Neural crest cell (in vitro differentiated cells): ENCODE data around the gene AUP1. TPM values are rescaled to one million over a fixed set of nuclear protein-coding genes. Genes with fewer than 3 reads are reported as not detected.

Experiments used
- DNase-seq: peaks from one replicate; pipeline ENCODE4 v3.0.0; 2021; ENCODE audit warnings: low read depth, mixed read lengths, low spot score
- H3K27ac Mint-ChIP-seq: one replicate; pipeline ENCODE4 v1.8.0; 2021; ENCODE audit warnings: mild to moderate bottlenecking, mixed read lengths; ENCODE audit not compliant: unreplicated experiment
- H3K27me3 Mint-ChIP-seq: 2 replicates; pipeline ENCODE4 v1.8.0; 2021; ENCODE audit warnings: low read depth, mild to moderate bottlenecking, mixed read lengths
- H3K36me3 Mint-ChIP-seq: 2 replicates; pipeline ENCODE4 v1.8.0; 2021; ENCODE audit warnings: low read depth, mild to moderate bottlenecking, mixed read lengths
- H3K4me1 Mint-ChIP-seq: 2 replicates; pipeline ENCODE4 v1.8.0; 2021; ENCODE audit warnings: mixed read lengths
- H3K4me3 Mint-ChIP-seq: one replicate; pipeline ENCODE4 v1.8.0; 2021; ENCODE audit warnings: mild to moderate bottlenecking, mixed read lengths
- H3K9me3 Mint-ChIP-seq: 2 replicates; pipeline ENCODE4 v1.8.0; 2021; ENCODE audit warnings: mixed read lengths
- total RNA-seq: library from RNA; stranded (reverse); gene quantifications from 2 replicates; pipeline ENCODE4 v1.2.1, GENCODE V29; 2021
- TF ChIP-seq, protein P1 (sequence below): fragments of 200-600 bp; sonication (generic); conservative IDR thresholded peaks from 2 replicates; pipeline ENCODE4 v1.5.0; 2021; ENCODE audit warnings: antibody characterized with exemption, mild to moderate bottlenecking

AUP1 gene
- total RNA-seq, 1 donor from 2014 or later, result 113 TPM

DNA sequence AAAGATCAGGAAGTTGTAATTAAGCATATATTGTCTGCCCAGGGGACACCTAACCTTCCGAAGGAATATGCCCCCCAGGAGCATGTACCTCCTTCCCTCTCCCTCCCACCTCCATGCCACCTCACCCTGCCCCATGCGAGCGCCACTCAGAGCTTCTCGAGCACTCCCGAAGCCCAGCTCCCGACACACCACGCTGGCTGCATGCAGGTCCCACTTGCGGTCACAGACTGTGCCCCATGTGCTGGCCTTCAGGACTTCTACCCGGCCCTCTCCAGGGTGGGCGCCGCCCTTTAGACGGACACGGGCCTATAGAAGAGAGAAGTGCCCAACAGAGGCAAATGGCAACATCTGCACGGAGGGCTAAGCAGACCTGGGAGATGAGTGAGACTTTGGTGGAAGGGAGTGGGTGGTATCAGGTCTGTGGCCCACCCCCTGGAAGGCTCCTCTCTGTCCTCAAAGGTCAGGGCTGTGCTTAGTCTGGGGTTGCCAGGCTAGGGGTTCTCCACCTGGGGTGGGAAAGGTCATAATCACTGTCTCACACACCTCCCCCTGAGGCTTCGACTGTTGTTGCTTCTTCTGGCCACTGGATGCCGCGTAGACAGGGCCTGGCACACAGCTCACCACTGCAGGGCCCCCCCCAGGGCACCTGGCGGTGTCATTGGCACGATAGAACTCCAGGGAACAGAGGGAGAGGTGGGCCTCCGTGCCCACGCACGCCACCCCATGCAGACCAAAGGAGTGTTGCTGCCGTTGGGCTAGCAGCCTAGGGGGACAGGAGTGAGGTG lies 6.9 kb upstream of the AUP1 start:
- Mint-ChIP-seq H3K9me3 (no peaks in the 10 kb centered on the region), H3K27ac (no peak overlapping the region), H3K4me3 (no peak overlapping the region), H3K4me1 (peaks cover 15% of the 10 kb centered on the region), H3K36me3 (peaks cover 3% of the 10 kb centered on the region), H3K27me3 (no peaks in the 10 kb centered on the region)
- DNase-seq, result no peak
- TF ChIP-seq, protein P1, sequence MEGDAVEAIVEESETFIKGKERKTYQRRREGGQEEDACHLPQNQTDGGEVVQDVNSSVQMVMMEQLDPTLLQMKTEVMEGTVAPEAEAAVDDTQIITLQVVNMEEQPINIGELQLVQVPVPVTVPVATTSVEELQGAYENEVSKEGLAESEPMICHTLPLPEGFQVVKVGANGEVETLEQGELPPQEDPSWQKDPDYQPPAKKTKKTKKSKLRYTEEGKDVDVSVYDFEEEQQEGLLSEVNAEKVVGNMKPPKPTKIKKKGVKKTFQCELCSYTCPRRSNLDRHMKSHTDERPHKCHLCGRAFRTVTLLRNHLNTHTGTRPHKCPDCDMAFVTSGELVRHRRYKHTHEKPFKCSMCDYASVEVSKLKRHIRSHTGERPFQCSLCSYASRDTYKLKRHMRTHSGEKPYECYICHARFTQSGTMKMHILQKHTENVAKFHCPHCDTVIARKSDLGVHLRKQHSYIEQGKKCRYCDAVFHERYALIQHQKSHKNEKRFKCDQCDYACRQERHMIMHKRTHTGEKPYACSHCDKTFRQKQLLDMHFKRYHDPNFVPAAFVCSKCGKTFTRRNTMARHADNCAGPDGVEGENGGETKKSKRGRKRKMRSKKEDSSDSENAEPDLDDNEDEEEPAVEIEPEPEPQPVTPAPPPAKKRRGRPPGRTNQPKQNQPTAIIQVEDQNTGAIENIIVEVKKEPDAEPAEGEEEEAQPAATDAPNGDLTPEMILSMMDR, result no peak

DNA sequence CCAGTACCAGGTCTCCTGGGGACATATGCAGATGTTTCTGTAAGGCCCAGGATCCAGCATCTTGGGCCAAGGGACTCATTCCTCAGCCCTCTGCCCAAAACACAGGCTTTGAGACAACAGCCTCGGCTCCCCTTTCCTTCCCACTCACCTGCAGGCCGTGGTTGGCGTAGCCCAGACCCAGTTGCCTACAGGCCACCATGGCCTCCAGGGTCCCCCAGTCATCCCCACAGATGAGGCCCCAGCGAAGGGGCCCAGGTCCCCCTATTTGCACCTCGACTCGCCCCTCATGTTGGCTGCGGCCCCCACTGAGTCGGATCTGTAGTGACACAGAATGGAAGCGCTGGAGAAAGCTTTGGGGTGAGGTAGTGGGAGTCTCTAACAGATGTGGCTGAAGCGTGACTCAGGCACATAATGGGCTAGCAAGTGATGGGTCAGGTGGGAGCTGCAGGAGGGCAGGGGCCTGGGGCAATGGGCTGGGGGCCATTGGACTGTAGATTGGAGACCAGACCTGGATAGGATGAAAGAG lies 6.0 kb upstream of the AUP1 start:
- Mint-ChIP-seq H3K27ac (no peak overlapping the region), H3K4me3 (no peak overlapping the region), H3K4me1 (peaks cover 24% of the 10 kb centered on the region), H3K27me3 (no peaks in the 10 kb centered on the region), H3K36me3 (peaks cover 3% of the 10 kb centered on the region), H3K9me3 (no peaks in the 10 kb centered on the region)
- TF ChIP-seq, protein P1, result no peak
- no peak for DNase-seq

DNA sequence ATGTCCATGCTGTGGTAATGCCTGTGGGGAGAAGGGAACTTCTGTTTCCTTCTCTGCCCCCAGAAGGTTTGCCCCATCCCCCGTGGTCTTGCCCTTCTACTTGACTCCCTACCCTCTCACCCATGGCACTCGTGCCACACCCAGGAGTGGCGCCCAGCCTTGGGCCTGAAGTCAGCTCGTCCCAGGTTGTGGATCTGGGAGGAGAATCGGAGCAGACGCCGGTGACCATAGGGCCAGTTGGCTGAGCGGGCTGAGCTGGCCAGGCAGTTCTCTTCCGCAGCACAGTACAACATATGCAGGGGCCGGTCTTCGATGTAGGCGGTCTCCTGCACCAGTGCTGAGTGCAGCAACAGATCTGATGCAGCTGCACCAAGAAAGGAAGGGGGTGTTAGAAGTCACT lies 4.9 kb upstream of the AUP1 start:
- H3K4me3 Mint-ChIP-seq, result no peak overlapping the region
- peaks cover 25% of the 10 kb centered on the region for H3K4me1 Mint-ChIP-seq
- H3K27me3 Mint-ChIP-seq, result no peaks in the 10 kb centered on the region
- no peak for DNase-seq
- TF ChIP-seq, protein P1, result no peak
- H3K27ac Mint-ChIP-seq, result no peak overlapping the region
- H3K36me3 Mint-ChIP-seq, result peaks cover 3% of the 10 kb centered on the region
- H3K9me3 Mint-ChIP-seq, result no peaks in the 10 kb centered on the region

DNA sequence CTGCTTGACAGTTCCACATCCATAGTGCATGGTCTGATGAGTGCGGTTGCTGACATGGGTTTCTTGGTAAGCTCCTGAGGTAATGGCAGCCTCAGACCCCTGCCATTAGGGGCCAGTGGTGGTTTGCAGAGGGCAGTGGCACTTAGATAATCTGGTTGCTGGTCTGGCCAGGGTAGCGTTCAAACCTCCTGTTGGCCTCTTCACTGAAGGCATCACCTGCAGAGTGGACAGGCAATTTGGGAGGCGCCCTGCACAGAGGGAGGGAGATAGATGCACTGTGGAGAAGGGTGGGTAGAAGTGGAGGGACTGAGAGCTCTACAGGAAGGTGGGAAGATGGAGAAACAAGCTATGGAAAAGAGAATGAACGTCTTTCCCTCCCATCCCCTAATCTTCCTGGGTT lies 4.0 kb upstream of the AUP1 start:
- no peak for DNase-seq
- TF ChIP-seq, protein P1, result no peak
- Mint-ChIP-seq H3K4me1 (peaks cover 32% of the 10 kb centered on the region), H3K9me3 (no peaks in the 10 kb centered on the region), H3K36me3 (peaks cover 3% of the 10 kb centered on the region), H3K27ac (peak overlapping the region; percentile 57), H3K4me3 (peak overlapping the region; percentile 70), H3K27me3 (no peaks in the 10 kb centered on the region)

DNA sequence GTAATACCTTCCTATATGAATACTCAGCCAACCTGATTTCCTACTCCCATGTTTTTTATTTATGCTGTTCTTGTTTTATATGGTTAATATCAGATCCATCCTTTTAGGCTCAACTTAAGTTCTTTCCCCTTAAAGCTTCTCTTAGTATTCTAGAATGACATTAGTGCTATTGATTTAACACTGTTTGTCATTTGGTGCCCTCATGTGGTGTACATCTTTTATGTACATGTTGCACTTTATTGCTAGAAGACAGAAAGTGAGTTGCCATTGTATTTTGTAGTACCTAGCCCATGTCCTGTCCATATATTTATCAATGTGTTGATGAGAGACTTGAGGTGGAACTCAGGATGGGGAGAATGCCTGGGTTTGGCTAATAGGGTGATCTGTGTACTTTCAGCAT lies 2.7 kb upstream of the AUP1 start:
- no peaks in the 10 kb centered on the region for H3K9me3 Mint-ChIP-seq
- H3K27ac Mint-ChIP-seq, result no peak overlapping the region
- TF ChIP-seq, protein P1, result no peak
- H3K36me3 Mint-ChIP-seq, result peaks cover 5% of the 10 kb centered on the region
- DNase-seq, result no peak
- peak overlapping the region; percentile 98 for H3K4me3 Mint-ChIP-seq
- peaks cover 39% of the 10 kb centered on the region for H3K4me1 Mint-ChIP-seq
- no peaks in the 10 kb centered on the region for H3K27me3 Mint-ChIP-seq
